Measurements from ENCODE around the gene CD59.

DNA sequence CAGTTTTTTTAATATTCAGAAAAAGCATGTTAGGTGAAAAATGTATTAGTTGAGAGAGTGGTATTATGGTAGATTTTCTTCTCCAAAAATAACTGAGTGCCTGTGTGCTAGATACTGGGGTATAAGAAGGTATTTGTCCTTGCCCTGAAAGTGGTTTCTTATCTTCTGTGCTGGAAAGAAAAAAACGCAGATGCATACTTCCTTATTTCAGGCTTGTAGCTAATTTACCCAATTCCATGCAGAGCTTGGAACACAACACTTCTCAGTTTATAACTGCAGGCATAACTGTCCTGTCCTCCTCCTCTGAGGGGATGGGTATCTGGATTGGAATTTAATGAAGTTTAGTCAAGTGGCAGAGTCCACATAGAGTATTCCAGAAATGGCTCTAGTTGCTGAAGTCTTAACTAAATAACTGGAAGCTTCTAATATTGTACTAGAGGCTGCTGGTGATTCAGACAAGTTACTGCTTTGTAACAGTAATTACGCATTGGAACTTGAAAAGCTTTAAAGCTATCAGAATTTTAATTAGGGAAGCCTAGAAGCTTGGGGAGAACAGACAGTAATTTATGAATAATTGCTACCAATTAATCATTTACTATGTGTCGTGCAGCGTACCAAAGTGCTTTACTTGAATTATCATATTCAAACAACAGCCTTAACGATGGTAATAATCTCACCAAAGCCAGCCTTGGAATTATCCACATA lies 22.9 kb downstream of the CD59 start:
- TF ChIP-seq, protein P1, sequence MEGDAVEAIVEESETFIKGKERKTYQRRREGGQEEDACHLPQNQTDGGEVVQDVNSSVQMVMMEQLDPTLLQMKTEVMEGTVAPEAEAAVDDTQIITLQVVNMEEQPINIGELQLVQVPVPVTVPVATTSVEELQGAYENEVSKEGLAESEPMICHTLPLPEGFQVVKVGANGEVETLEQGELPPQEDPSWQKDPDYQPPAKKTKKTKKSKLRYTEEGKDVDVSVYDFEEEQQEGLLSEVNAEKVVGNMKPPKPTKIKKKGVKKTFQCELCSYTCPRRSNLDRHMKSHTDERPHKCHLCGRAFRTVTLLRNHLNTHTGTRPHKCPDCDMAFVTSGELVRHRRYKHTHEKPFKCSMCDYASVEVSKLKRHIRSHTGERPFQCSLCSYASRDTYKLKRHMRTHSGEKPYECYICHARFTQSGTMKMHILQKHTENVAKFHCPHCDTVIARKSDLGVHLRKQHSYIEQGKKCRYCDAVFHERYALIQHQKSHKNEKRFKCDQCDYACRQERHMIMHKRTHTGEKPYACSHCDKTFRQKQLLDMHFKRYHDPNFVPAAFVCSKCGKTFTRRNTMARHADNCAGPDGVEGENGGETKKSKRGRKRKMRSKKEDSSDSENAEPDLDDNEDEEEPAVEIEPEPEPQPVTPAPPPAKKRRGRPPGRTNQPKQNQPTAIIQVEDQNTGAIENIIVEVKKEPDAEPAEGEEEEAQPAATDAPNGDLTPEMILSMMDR (IDR thresholded peaks at IDR 0.05; ENCODE audit: poor library complexity), result no peak
- TF ChIP-seq EZH2 (IDR thresholded peaks at IDR 0.05; ENCODE audit: borderline replicate concordance), result no peak
